HepG2 (cell line): ENCODE results near the gene CDRT4. TPM values are rescaled to one million over a fixed set of nuclear protein-coding genes. Genes with fewer than 3 reads are reported as not detected.

Source experiments
- ATAC-seq: fragments of 200-7000 bp; cut with Tn5 transposase; 3 replicates; pipeline ENCODE4 v1.9.1; 2020; ENCODE audit warnings: mild to moderate bottlenecking, moderate library complexity
- BruUV-seq: library from RNA; stranded (reverse); fragments of 400-500 nt; replicated peaks from 2 replicates; lab custom pipeline; 2021; lab: Mats Ljungman, UMichigan
- CTCF ChIA-PET: fragments of 300-600 bp; formaldehyde crosslinking; extraction: SDS; loops from one replicate; lab custom pipeline; 2021; ENCODE audit warnings: low total read pairs, inconsistent platforms, low intra/inter-chr PET ratio; lab: Yijun Ruan, JAX
- POLR2A ChIA-PET: fragments of 350-600 bp; sonication (Branson Sonifier 250); formaldehyde crosslinking; loops from one replicate; lab custom pipeline; 2020; ENCODE audit warnings: antibody characterized with exemption, inconsistent platforms; lab: Yijun Ruan, JAX
- DNase-seq: peaks from one replicate; pipeline ENCODE4 v3.0.0-alpha.2; 2015; ENCODE audit warnings: low spot score
- FAIRE-seq: peaks from 3 replicates; lab custom pipeline; 2011; peaks lifted over from hg19 to GRCh38; lab: Jason Lieb, UNC
- H2AFZ ChIP-seq: one replicate; pipeline ENCODE4 v1.6.1; 2011; ENCODE audit warnings: low read length, inconsistent platforms
- H3K27ac ChIP-seq: fragments of 300-600 bp; 3 replicates; pipeline ENCODE4 v1.8.0; 2011; ENCODE audit warnings: mixed run types, mild to moderate bottlenecking, mixed read lengths, low read length, inconsistent platforms; ENCODE audit not compliant: insufficient read depth; ENCODE audit errors: extremely low read length
- H3K27me3 ChIP-seq, 2 experiments: fragments of 200-600 bp in 1 of 2; 2 replicates in 1 of 2; 3 replicates in 1 of 2; pipeline versions ENCODE4 v1.6.0 to v1.8.0; 2011; ENCODE audit warnings: low read length in 2 of 2, mild to moderate bottlenecking in 2 of 2, moderate library complexity in 2 of 2, inconsistent platforms in 1 of 2; ENCODE audit not compliant: insufficient read depth in 2 of 2, control insufficient read depth in 1 of 2
- H3K36me3 ChIP-seq, 2 experiments: fragments of 200-600 bp in 1 of 2; replicated peaks in 1 of 2; 2 replicates in 1 of 2; 3 replicates in 1 of 2; pipeline versions ENCODE4 v1.5.1 to v1.8.0; 2011; ENCODE audit warnings: low read length in 2 of 2, inconsistent platforms in 1 of 2; ENCODE audit not compliant: insufficient read depth in 2 of 2, control insufficient read depth in 1 of 2
- H3K4me1 ChIP-seq: 2 replicates; pipeline ENCODE4 v1.5.1; 2012; ENCODE audit warnings: low read length, inconsistent platforms; ENCODE audit not compliant: insufficient read depth
- H3K4me2 ChIP-seq: 2 replicates; pipeline ENCODE4 v1.6.0; 2011; ENCODE audit warnings: low read depth, low read length, inconsistent platforms
- H3K4me3 ChIP-seq, 3 experiments: fragments of 200-600 bp in 1 of 3; sonication (generic), shearing (Covaris generic) in 1 of 3; replicated peaks in 1 of 3; 2 replicates each; pipeline ENCODE4 v1.5.1; 2011 to 2016; ENCODE audit warnings: low read length in 3 of 3, inconsistent platforms in 2 of 3, low read depth in 2 of 3, mild to moderate bottlenecking in 2 of 3, control low read depth in 1 of 3, mixed read lengths in 1 of 3; ENCODE audit not compliant: insufficient read depth in 1 of 3
- H3K79me2 ChIP-seq: one replicate; pipeline ENCODE4 v1.6.1; 2011; ENCODE audit warnings: low read length, inconsistent platforms; ENCODE audit not compliant: insufficient read depth
- H3K9ac ChIP-seq: 2 replicates; pipeline ENCODE4 v1.6.0; 2011; ENCODE audit warnings: mild to moderate bottlenecking, low read depth, low read length, inconsistent platforms; ENCODE audit not compliant: insufficient read depth
- H3K9me3 ChIP-seq: 2 replicates; pipeline ENCODE4 v1.5.1; 2012; ENCODE audit warnings: mild to moderate bottlenecking, low read length
- H4K20me1 ChIP-seq: 2 replicates; pipeline ENCODE4 v1.6.0; 2011; ENCODE audit warnings: inconsistent platforms, mild to moderate bottlenecking, low read length, moderate library complexity; ENCODE audit not compliant: insufficient read depth
- BORCS8-MEF2B ChIP-seq: sonication (generic); formaldehyde crosslinking; IDR thresholded peaks from 2 replicates; pipeline ENCODE4 v1.8.0; 2022; ENCODE audit warnings: mild to moderate bottlenecking, missing genetic modification reagents
- FLYWCH1 ChIP-seq: sonication (generic); formaldehyde crosslinking; IDR thresholded peaks from 2 replicates; pipeline ENCODE4 v1.8.1; 2023; ENCODE audit warnings: mild to moderate bottlenecking, missing genetic modification reagents
- HNRNPLL ChIP-seq: fragments of 200-400 bp; formaldehyde crosslinking; IDR thresholded peaks from 2 replicates; pipeline ENCODE4 v1.6.1; 2017; ENCODE audit warnings: mild to moderate bottlenecking, low read depth, low read length; ENCODE audit not compliant: poor library complexity, severe bottlenecking
- KDM3A ChIP-seq: IDR thresholded peaks from 2 replicates; pipeline ENCODE4 v1.6.1; 2018; ENCODE audit warnings: low read depth, missing compliant biosample characterization
- KLF15 ChIP-seq: sonication (generic); formaldehyde crosslinking; IDR thresholded peaks from 2 replicates; pipeline ENCODE4 v1.8.1; 2023; ENCODE audit warnings: borderline replicate concordance, mild to moderate bottlenecking, inconsistent platforms, missing genetic modification reagents, mixed read lengths
- PHB2 ChIP-seq: fragments of 450-650 bp; IDR thresholded peaks from 2 replicates; pipeline ENCODE4 v1.6.1; 2018; ENCODE audit not compliant: partially characterized antibody
- ZNF234 ChIP-seq: sonication (generic); formaldehyde crosslinking; conservative IDR thresholded peaks from 2 replicates; pipeline ENCODE4 v1.5.1; 2020; ENCODE audit warnings: mild to moderate bottlenecking, missing genetic modification reagents
- ZNF776 ChIP-seq: sonication (generic); formaldehyde crosslinking; IDR thresholded peaks from 2 replicates; pipeline ENCODE4 v1.4.0; 2020; ENCODE audit warnings: mild to moderate bottlenecking, missing genetic modification reagents
- ZNF83 ChIP-seq: sonication (generic); formaldehyde crosslinking; IDR thresholded peaks from 2 replicates; pipeline ENCODE4 v1.4.0; 2020; ENCODE audit warnings: missing genetic modification reagents, mild to moderate bottlenecking, borderline replicate concordance
- WGBS: methylation state at CpG from one replicate; pipeline ENCODE4 v1.1.6; 2017; ENCODE audit warnings: low lambda C conversion rate; 5-methylcytosine and 5-hydroxymethylcytosine counted together
- in situ Hi-C: cut with HindIII; loops from 2 replicates; pipeline ENCODE4 v1.10.0; 2017; ENCODE audit warnings: low pct_unique_long_range_greater_than_20kb; ENCODE audit not compliant: extremely low pct_ligation_motif_present
- intact Hi-C: fragments of 100-400 bp; cut with micrococcal nuclease; formaldehyde crosslinking; loops from one replicate; pipeline ENCODE4 v1.10.0; 2022; ENCODE audit not compliant: unreplicated experiment
- polyA plus RNA-seq, 8 experiments: library from polyadenylated mRNA; depleted of rRNA in 3 of 8; stranded (reverse) in 7 of 8; unstranded in 1 of 8; fragments of >200 nt; fragmentation: Illumina TruSeq in 4 of 8; extraction: Trizol in 4 of 8; gene quantifications; 2 replicates each; pipeline versions ENCODE4 v1.2.1 to v1.2.3, GENCODE V29; 2011 to 2016; ENCODE audit warnings: low read depth in 4 of 8, missing spikeins in 1 of 8, mixed read lengths in 1 of 8; ENCODE audit not compliant: insufficient read depth in 1 of 8
- total RNA-seq, 5 experiments: library from RNA; depleted of rRNA; stranded (reverse); fragments of >200 nt; fragmentation: Illumina TruSeq; extraction: Trizol; gene quantifications; 2 replicates each; pipeline ENCODE4 v1.2.3, GENCODE V29; 2016; ENCODE audit warnings: low read depth in 1 of 5
- TF ChIP-seq, protein P1 (sequence below): sonication (generic); formaldehyde crosslinking; IDR thresholded peaks from 2 replicates; pipeline ENCODE4 v1.4.0; 2020; ENCODE audit warnings: missing genetic modification reagents; ENCODE audit errors: not compliant biosample characterization

The CDRT4 gene
- total and polyA plus RNA-seq, 2 of the 13 experiments (the other 11 are each of a cell fraction or from before 2014, with no cell fraction given) = 5.8 to 12.1 TPM

- in situ Hi-C loops = no loop called here
- WGBS = 100% methylated on average over 3 of the region's 3 CpGs
- Histone ChIP-seq H3K4me1 (no peaks in the 10 kb centered on the region), H3K4me2 (no peak overlapping the region), H3K27ac (no peak overlapping the region), H3K36me3 (peaks cover 21 to 27% of the 10 kb centered on the region in 2 experiments), H3K27me3 (no peaks in the 10 kb centered on the region), H3K79me2 (no peaks in the 10 kb centered on the region), H4K20me1 (no peaks in the 10 kb centered on the region), H3K9me3 (no peaks in the 10 kb centered on the region), H2AFZ (no peak overlapping the region), H3K9ac (no peak overlapping the region), H3K4me3 (no peak overlapping the region)
- no peak for TF ChIP-seq ZNF776 (CRISPR knock-in tag)
- TF ChIP-seq FLYWCH1 = no peak
- no peak for TF ChIP-seq HNRNPLL
- TF ChIP-seq ZNF234 = no peak
- no peak for TF ChIP-seq BORCS8-MEF2B (CRISPR knock-in tag)
- TF ChIP-seq KLF15 = no peak
- TF ChIP-seq, protein P1, sequence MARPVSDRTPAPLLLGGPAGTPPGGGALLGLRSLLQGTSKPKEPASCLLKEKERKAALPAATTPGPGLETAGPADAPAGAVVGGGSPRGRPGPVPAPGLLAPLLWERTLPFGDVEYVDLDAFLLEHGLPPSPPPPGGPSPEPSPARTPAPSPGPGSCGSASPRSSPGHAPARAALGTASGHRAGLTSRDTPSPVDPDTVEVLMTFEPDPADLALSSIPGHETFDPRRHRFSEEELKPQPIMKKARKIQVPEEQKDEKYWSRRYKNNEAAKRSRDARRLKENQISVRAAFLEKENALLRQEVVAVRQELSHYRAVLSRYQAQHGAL (CRISPR knock-in tag) = no peak
- TF ChIP-seq ZNF83 (CRISPR knock-in tag) = no peak
- TF ChIP-seq KDM3A (CRISPR knock-in tag) = no peak
- intact Hi-C loops = no loop called here
- no TSS peak for BruUV-seq
- POLR2A ChIA-PET = no interaction called here
- CTCF ChIA-PET = no interaction called here
- FAIRE-seq (no peak), DNase-seq (no peak), ATAC-seq (no peak)
These were observed 15.7 kb downstream of the CDRT4 start for GRCh38 chr17:15451680-15452079.

DNA sequence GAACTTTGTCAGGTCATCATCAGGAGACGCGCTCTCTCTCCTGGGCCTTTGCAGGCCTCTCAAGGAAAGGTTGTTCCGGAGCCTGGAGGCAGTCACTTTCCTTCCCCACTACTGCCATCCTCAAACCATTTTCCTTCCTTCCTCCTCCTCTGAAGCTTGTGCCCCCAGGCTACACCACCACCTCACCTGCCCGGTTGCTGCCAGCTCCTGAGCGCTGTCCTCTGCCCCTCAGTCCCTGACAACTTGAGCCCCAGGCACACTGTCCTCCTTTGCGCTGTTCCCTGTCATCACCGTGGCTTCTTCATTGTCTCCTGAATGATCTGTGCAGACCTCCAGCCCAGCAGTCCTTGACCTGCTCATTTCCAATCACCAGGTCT lies 18.9 kb downstream of the CDRT4 start:
- TF ChIP-seq PHB2 = no peak
- no peak overlapping the region for H3K9ac ChIP-seq
- ChIA-PET POLR2A (no interaction called here), CTCF (no interaction called here)
- no peaks in the 10 kb centered on the region for H3K27me3 ChIP-seq
- ATAC-seq = no peak
- in situ Hi-C loops = no loop called here
- 98% methylated on average over 7 of the region's 7 CpGs for WGBS
- H3K9me3 ChIP-seq = no peaks in the 10 kb centered on the region
- no TSS peak for BruUV-seq
- H4K20me1 ChIP-seq = no peaks in the 10 kb centered on the region
- DNase-seq = no peak
- H2AFZ ChIP-seq = no peak overlapping the region
- no peak overlapping the region for H3K4me2 ChIP-seq
- intact Hi-C loops = loop anchor here (5.0 kb wide), 1 partner anchor 186 kb away; no protein-coding TSS in a partner anchor
- H3K79me2 ChIP-seq = no peaks in the 10 kb centered on the region
- H3K36me3 ChIP-seq = peaks cover 13 to 16% of the 10 kb centered on the region in 2 experiments; a peak in 4 of 5 replicates
- FAIRE-seq = no peak
- no peak overlapping the region for H3K27ac ChIP-seq
- H3K4me3 ChIP-seq = no peak overlapping the region
- no peaks in the 10 kb centered on the region for H3K4me1 ChIP-seq
